GM21529 (cell line): ENCODE results near the gene SLC22A23.

ENCODE experiments used
- ATAC-seq: cut with Tn5 transposase; IDR thresholded peaks from one replicate; pipeline ENCODE4 v1.9.1; 2021; ENCODE audit not compliant: unreplicated experiment

SLC22A23 gene

GRCh38 chr6:3288711-3289663 lies 167.9 kb downstream of the SLC22A23 start:
- no peak for ATAC-seq

- ATAC-seq = no peak
These were observed 168.7 kb downstream of the SLC22A23 start for GRCh38 chr6:3287976-3288707.

GRCh38 chr6:3287308-3287707 lies 169.5 kb downstream of the SLC22A23 start:
- no peak for ATAC-seq

GRCh38 chr6:3286641-3287171 lies 170.1 kb downstream of the SLC22A23 start:
- no peak for ATAC-seq

- ATAC-seq = no peak
These were observed 171.1 kb downstream of the SLC22A23 start for GRCh38 chr6:3285732-3286131.

- no peak for ATAC-seq
These were observed 171.7 kb downstream of the SLC22A23 start for GRCh38 chr6:3285049-3285639.

GRCh38 chr6:3284436-3284876 lies 172.4 kb downstream of the SLC22A23 start:
- ATAC-seq = no peak

GRCh38 chr6:3283641-3284435 lies 173.0 kb downstream of the SLC22A23 start:
- ATAC-seq = no peak

- no peak for ATAC-seq
These were observed 173.6 kb downstream of the SLC22A23 start for GRCh38 chr6:3283241-3283640.

- no peak for ATAC-seq
These were observed 174.2 kb downstream of the SLC22A23 start for GRCh38 chr6:3282476-3283236.

- no peak for ATAC-seq
These were observed 175.0 kb downstream of the SLC22A23 start for GRCh38 chr6:3281631-3282475.

- no peak for ATAC-seq
These were observed 175.9 kb downstream of the SLC22A23 start for GRCh38 chr6:3280866-3281465.

- ATAC-seq = no peak
These were observed 176.8 kb downstream of the SLC22A23 start for GRCh38 chr6:3280091-3280490.

- ATAC-seq = no peak
These were observed 178.2 kb downstream of the SLC22A23 start for GRCh38 chr6:3278691-3279090.

GRCh38 chr6:3277851-3278416 lies 178.9 kb downstream of the SLC22A23 start:
- ATAC-seq = no peak

- no peak for ATAC-seq
These were observed 179.6 kb downstream of the SLC22A23 start for GRCh38 chr6:3277251-3277650.

- no peak for ATAC-seq
These were observed 180.4 kb downstream of the SLC22A23 start for GRCh38 chr6:3276174-3277167.
